ENCODE results near the gene NCR3LG1.
A peak's percentile ranks its signal among the peaks of the same experiment; 100 is the strongest.
"Not testable (repeated sequence)": the region's sequence is repeated elsewhere in the genome, so short reads cannot be mapped to it uniquely, and the experiment has no call there.

The NCR3LG1 gene

DNA sequence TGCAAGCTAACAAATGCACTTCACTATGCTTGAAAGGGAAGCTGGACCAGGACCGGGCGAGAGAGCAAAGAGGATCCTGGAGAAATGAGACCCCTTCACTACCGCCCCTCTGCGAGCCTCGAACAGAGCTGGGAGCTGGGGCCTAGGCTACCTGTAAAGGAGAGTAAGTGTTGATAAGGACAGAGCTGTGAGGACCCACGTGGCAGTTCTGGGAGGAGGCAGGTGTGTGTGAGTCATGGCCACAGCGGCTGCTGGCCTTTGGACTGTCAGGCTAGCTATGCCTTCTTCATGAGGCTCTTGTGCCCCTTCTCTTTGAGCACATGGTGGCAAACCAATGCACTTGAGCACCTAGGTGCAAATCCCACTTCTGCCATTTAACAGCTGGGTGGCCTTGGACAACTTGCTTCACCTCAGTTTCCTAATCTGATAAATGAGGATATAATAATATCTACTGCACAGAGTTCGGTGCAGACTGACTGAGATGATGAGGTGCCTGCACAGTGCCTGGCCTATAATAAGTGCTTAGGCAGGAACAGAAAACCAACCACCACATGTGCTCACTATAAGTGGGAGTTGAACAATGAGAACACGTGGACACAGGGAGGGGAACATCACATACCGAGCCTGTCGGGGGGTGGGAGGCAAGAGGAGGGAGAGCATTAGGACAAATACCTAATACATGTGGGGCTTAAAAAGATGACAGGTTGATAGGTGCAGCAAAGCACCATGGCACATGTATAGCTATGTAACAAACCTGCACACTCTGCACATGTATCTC is 72.1 kb downstream of the NCR3LG1 start:
- peak; percentile 30 for DNase-seq (ENCODE audit: low read depth)
- no peak overlapping the region for H3K4me3 ChIP-seq (ENCODE audit: low read length)
- TF ChIP-seq CTCF (IDR thresholded peaks at IDR 0.05; ENCODE audit: insufficient read depth, low read depth, low read length, missing control alignments): no peak

GRCh38 chr11:17426233-17426632 is 74.6 kb downstream of the NCR3LG1 start:
- not testable (repeated sequence) for DNase-seq (ENCODE audit: low read depth); H3K4me3 ChIP-seq (ENCODE audit: low read length)
